HG03342 (cell line): ENCODE data around the gene HOXD1.

ENCODE experiments used
- ATAC-seq: cut with Tn5 transposase; IDR thresholded peaks from one replicate; pipeline ENCODE4 v1.9.1; 2021; ENCODE audit warnings: mild to moderate bottlenecking, moderate library complexity; ENCODE audit not compliant: unreplicated experiment

The HOXD1 gene

GRCh38 chr2:176187899-176188773 is at the start of gene HOXD1:
HOXD1 (plus strand) TSS chr2:176188668; CDS start chr2:176188802, 134 bp downstream.
- no peak for ATAC-seq

- no peak for ATAC-seq
Observed at GRCh38 chr2:176138923-176139660, 49.4 kb upstream of the HOXD1 start.

GRCh38 chr2:176139661-176140512 is 48.6 kb upstream of the HOXD1 start:
- no peak for ATAC-seq

- peak; percentile 94 for ATAC-seq
Observed at GRCh38 chr2:176140513-176141317, 47.8 kb upstream of the HOXD1 start.

GRCh38 chr2:176142281-176142680 is 46.2 kb upstream of the HOXD1 start:
- ATAC-seq = no peak

- ATAC-seq = no peak
Observed at GRCh38 chr2:176145085-176145969, 43.1 kb upstream of the HOXD1 start.

- no peak for ATAC-seq
Observed at GRCh38 chr2:176146101-176146500, 42.4 kb upstream of the HOXD1 start.

- no peak for ATAC-seq
Observed at GRCh38 chr2:176146645-176147044, 41.8 kb upstream of the HOXD1 start.

GRCh38 chr2:176147210-176147799 is 41.2 kb upstream of the HOXD1 start:
- no peak for ATAC-seq

- ATAC-seq = no peak
Observed at GRCh38 chr2:176147800-176148496, 40.5 kb upstream of the HOXD1 start.

GRCh38 chr2:176148751-176149421 is 39.6 kb upstream of the HOXD1 start:
- ATAC-seq = no peak

- ATAC-seq = no peak
Observed at GRCh38 chr2:176149481-176149938, 39.0 kb upstream of the HOXD1 start.

GRCh38 chr2:176149939-176150583 is 38.4 kb upstream of the HOXD1 start:
- ATAC-seq = no peak

- ATAC-seq = no peak
Observed at GRCh38 chr2:176150584-176151441, 37.7 kb upstream of the HOXD1 start.

- no peak for ATAC-seq
Observed at GRCh38 chr2:176151442-176152287, 36.8 kb upstream of the HOXD1 start, which contains the start of gene HOXD4. HOXD4 (plus strand) TSS chr2:176151550; CDS start chr2:176151634, 84 bp downstream.
